Measurements from ENCODE around the gene LRRC27. TPM values are rescaled to one million over a fixed set of nuclear protein-coding genes. Genes with fewer than 3 reads are reported as not detected.
"Not testable (repeated sequence)": the region's sequence is repeated elsewhere in the genome, so short reads cannot be mapped to it uniquely, and the experiment has no call there.

The LRRC27 gene
- polyA plus RNA-seq, 1 experiment: 9.2 TPM

GRCh38 chr10:132377326-132377725, 45.3 kb downstream of the LRRC27 start:
- TF ChIP-seq, protein P1, sequence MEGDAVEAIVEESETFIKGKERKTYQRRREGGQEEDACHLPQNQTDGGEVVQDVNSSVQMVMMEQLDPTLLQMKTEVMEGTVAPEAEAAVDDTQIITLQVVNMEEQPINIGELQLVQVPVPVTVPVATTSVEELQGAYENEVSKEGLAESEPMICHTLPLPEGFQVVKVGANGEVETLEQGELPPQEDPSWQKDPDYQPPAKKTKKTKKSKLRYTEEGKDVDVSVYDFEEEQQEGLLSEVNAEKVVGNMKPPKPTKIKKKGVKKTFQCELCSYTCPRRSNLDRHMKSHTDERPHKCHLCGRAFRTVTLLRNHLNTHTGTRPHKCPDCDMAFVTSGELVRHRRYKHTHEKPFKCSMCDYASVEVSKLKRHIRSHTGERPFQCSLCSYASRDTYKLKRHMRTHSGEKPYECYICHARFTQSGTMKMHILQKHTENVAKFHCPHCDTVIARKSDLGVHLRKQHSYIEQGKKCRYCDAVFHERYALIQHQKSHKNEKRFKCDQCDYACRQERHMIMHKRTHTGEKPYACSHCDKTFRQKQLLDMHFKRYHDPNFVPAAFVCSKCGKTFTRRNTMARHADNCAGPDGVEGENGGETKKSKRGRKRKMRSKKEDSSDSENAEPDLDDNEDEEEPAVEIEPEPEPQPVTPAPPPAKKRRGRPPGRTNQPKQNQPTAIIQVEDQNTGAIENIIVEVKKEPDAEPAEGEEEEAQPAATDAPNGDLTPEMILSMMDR (IDR thresholded peaks at IDR 0.05; ENCODE audit: low read depth, low read length): no peak
- no peaks in the 10 kb centered on the region for H3K9me3 ChIP-seq (ENCODE audit: control insufficient read depth, insufficient read depth, low read length)
- H3K27ac ChIP-seq (ENCODE audit: low read depth, low read length): no peak overlapping the region
- CTCF ChIA-PET: no interaction called here
- no peak overlapping the region for H3K4me3 ChIP-seq (ENCODE audit: low read depth, low read length)
- peaks cover 19% of the 10 kb centered on the region for H3K27me3 ChIP-seq (ENCODE audit: control insufficient read depth, insufficient read depth, low read length)
- DNase-seq (ENCODE audit: low read depth, low spot score): no peak
- POLR2A ChIA-PET: no interaction called here

DNA sequence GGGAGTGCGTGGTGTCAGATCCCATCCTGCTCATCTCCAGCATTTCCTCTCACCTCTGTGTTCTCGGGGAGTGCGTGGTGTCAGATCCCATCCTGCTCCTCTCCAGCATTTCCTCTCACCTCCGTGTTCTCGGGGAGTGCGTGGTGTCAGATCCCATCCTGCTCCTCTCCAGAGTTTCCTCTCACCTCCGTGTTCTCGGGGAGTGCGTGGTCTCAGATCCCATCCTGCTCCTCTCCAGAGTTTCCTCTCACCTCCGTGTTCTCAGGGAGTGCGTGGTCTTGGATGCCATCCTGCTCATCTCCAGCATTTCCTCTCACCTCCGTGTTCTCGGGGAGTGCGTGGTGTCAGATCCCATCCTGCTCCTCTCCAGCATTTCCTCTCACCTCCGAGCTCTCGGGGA, 47.0 kb downstream of the LRRC27 start:
- H3K27ac ChIP-seq (ENCODE audit: low read depth, low read length); POLR2A ChIA-PET; DNase-seq (ENCODE audit: low read depth, low spot score); H3K9me3 ChIP-seq (ENCODE audit: control insufficient read depth, insufficient read depth, low read length); CTCF ChIA-PET; H3K4me3 ChIP-seq (ENCODE audit: low read depth, low read length): not testable (repeated sequence)
- H3K27me3 ChIP-seq (ENCODE audit: control insufficient read depth, insufficient read depth, low read length): peaks cover 16% of the 10 kb centered on the region

- H3K4me3 ChIP-seq (ENCODE audit: low read depth, low read length); H3K9me3 ChIP-seq (ENCODE audit: control insufficient read depth, insufficient read depth, low read length); POLR2A ChIA-PET; H3K27ac ChIP-seq (ENCODE audit: low read depth, low read length); DNase-seq (ENCODE audit: low read depth, low spot score): not testable (repeated sequence)
- CTCF ChIA-PET: interaction anchor here (0.9 kb wide), 1 partner anchor 10 kb away, joined by 3 read pairs; no protein-coding TSS in a partner anchor
- H3K27me3 ChIP-seq (ENCODE audit: control insufficient read depth, insufficient read depth, low read length): peaks cover 15% of the 10 kb centered on the region
Observed at GRCh38 chr10:132380986-132381385, 49.0 kb downstream of the LRRC27 start.

GRCh38 chr10:132381741-132382140, 49.7 kb downstream of the LRRC27 start:
- peaks cover 15% of the 10 kb centered on the region for H3K27me3 ChIP-seq (ENCODE audit: control insufficient read depth, insufficient read depth, low read length)
- no peak for DNase-seq (ENCODE audit: low read depth, low spot score)
- no peak overlapping the region for H3K4me3 ChIP-seq (ENCODE audit: low read depth, low read length)
- no peak overlapping the region for H3K27ac ChIP-seq (ENCODE audit: low read depth, low read length)
- TF ChIP-seq, protein P1 (IDR thresholded peaks at IDR 0.05; ENCODE audit: low read depth, low read length): no peak
- H3K9me3 ChIP-seq (ENCODE audit: control insufficient read depth, insufficient read depth, low read length): no peaks in the 10 kb centered on the region; the same call in 1 of the 2 replicates
- POLR2A ChIA-PET: no interaction called here
- CTCF ChIA-PET: interaction anchor here (0.9 kb wide), 1 partner anchor 11 kb away, joined by 3 read pairs; no protein-coding TSS in a partner anchor

DNA sequence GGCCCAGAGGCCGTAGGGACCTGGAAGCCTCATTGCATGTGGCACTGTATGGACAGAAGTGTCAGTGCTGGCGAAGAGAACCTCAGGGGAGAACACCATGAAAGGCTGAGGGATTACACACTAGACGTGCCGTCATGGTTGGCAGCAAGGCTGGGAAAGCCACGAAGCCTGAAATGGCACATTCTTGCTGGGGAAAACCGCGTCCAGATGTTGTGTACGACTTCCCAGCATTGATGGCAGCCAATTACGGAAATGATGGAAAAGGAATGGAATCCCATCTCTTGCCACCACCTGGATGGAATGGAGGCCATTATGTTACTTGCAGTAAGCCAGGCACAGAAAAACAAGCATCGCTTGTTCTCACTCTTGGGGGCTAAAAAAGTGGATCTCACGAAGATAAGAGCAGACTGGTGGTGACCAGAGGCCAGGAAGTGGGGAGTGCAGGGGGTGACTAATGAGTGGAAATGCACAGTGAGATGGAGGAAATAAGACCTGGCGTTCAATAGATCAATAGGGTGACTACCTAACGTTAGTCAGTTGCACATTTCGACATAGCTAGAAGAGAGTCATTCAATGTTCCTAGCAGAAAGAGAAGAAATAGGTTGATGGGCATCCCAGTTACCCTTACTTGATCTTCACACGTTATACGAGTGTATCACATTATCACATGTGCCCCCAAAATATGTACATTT, 50.4 kb downstream of the LRRC27 start:
- no peak for DNase-seq (ENCODE audit: low read depth, low spot score)
- peaks cover 15% of the 10 kb centered on the region for H3K27me3 ChIP-seq (ENCODE audit: control insufficient read depth, insufficient read depth, low read length)
- ChIA-PET POLR2A (no interaction called here), CTCF (no interaction called here)
- TF ChIP-seq, protein P1 (IDR thresholded peaks at IDR 0.05; ENCODE audit: low read depth, low read length): no peak
- no peak overlapping the region for H3K4me3 ChIP-seq (ENCODE audit: low read depth, low read length)
- H3K9me3 ChIP-seq (ENCODE audit: control insufficient read depth, insufficient read depth, low read length): no peaks in the 10 kb centered on the region; the same call in 1 of the 2 replicates
- no peak overlapping the region for H3K27ac ChIP-seq (ENCODE audit: low read depth, low read length)

- H3K27me3 ChIP-seq (ENCODE audit: control insufficient read depth, insufficient read depth, low read length): peaks cover 15% of the 10 kb centered on the region
- TF ChIP-seq, protein P1 (IDR thresholded peaks at IDR 0.05; ENCODE audit: low read depth, low read length): no peak
- ChIA-PET CTCF (no interaction called here), POLR2A (no interaction called here)
- H3K4me3 ChIP-seq (ENCODE audit: low read depth, low read length): no peak overlapping the region
- DNase-seq (ENCODE audit: low read depth, low spot score): no peak
- no peaks in the 10 kb centered on the region; the same call in 1 of the 2 replicates for H3K9me3 ChIP-seq (ENCODE audit: control insufficient read depth, insufficient read depth, low read length)
- no peak overlapping the region for H3K27ac ChIP-seq (ENCODE audit: low read depth, low read length)
Observed at GRCh38 chr10:132383101-132383500, 51.1 kb downstream of the LRRC27 start.
